ENCODE results near the gene EML5.

The EML5 gene

GRCh38 chr14:88660056-88660455, 132.7 kb downstream of the EML5 start:
- Histone ChIP-seq H3K4me2 (ENCODE audit: low read length) (no peak overlapping the region), H3K27me3 (ENCODE audit: control insufficient read depth, insufficient read depth, low read length) (no peaks in the 10 kb centered on the region), H3K79me2 (no peaks in the 10 kb centered on the region), H3K4me3 (ENCODE audit: low read depth, low read length) (no peak overlapping the region), H3K9me3 (ENCODE audit: control insufficient read depth, low read length) (no peaks in the 10 kb centered on the region), H3K36me3 (ENCODE audit: control insufficient read depth, insufficient read depth, low read length) (no peaks in the 10 kb centered on the region), H3K4me1 (no peaks in the 10 kb centered on the region), H2AFZ (no peak overlapping the region), H3K9ac (no peak overlapping the region), H3K27ac (no peak overlapping the region)
- no peak for TF ChIP-seq CTCF (IDR thresholded peaks at IDR 0.05)

- H3K4me1 ChIP-seq: no peaks in the 10 kb centered on the region
- H3K79me2 ChIP-seq: no peaks in the 10 kb centered on the region
- TF ChIP-seq CTCF (IDR thresholded peaks at IDR 0.05): no peak
- H3K27ac ChIP-seq: no peak overlapping the region
- H2AFZ ChIP-seq: no peak overlapping the region
- no peaks in the 10 kb centered on the region for H3K9me3 ChIP-seq (ENCODE audit: control insufficient read depth, low read length)
- no peaks in the 10 kb centered on the region for H3K27me3 ChIP-seq (ENCODE audit: control insufficient read depth, insufficient read depth, low read length)
- H3K36me3 ChIP-seq (ENCODE audit: control insufficient read depth, insufficient read depth, low read length): no peaks in the 10 kb centered on the region
- no peak overlapping the region for H3K9ac ChIP-seq
- no peak overlapping the region for H3K4me2 ChIP-seq (ENCODE audit: low read length)
- H3K4me3 ChIP-seq (ENCODE audit: low read depth, low read length): no peak overlapping the region
Measured at GRCh38 chr14:88639221-88639620, 153.5 kb downstream of the EML5 start.

GRCh38 chr14:88632512-88632911, 160.2 kb downstream of the EML5 start:
- no peaks in the 10 kb centered on the region for H3K4me1 ChIP-seq
- H3K36me3 ChIP-seq (ENCODE audit: control insufficient read depth, insufficient read depth, low read length): no peaks in the 10 kb centered on the region
- no peaks in the 10 kb centered on the region for H3K79me2 ChIP-seq
- H3K4me2 ChIP-seq (ENCODE audit: low read length): no peak overlapping the region
- no peak overlapping the region for H3K9ac ChIP-seq
- H3K27me3 ChIP-seq (ENCODE audit: control insufficient read depth, insufficient read depth, low read length): no peaks in the 10 kb centered on the region
- no peak overlapping the region for H3K27ac ChIP-seq
- TF ChIP-seq CTCF (IDR thresholded peaks at IDR 0.05): no peak
- H2AFZ ChIP-seq: no peak overlapping the region
- H3K9me3 ChIP-seq (ENCODE audit: control insufficient read depth, low read length): no peaks in the 10 kb centered on the region
- no peak overlapping the region for H3K4me3 ChIP-seq (ENCODE audit: low read depth, low read length)

- no peaks in the 10 kb centered on the region for H3K4me1 ChIP-seq
- no peak overlapping the region for H3K4me2 ChIP-seq (ENCODE audit: low read length)
- H2AFZ ChIP-seq: no peak overlapping the region
- no peaks in the 10 kb centered on the region for H3K36me3 ChIP-seq (ENCODE audit: control insufficient read depth, insufficient read depth, low read length)
- no peak overlapping the region for H3K27ac ChIP-seq
- no peaks in the 10 kb centered on the region for H3K27me3 ChIP-seq (ENCODE audit: control insufficient read depth, insufficient read depth, low read length)
- TF ChIP-seq CTCF (IDR thresholded peaks at IDR 0.05): no peak
- H3K79me2 ChIP-seq: no peaks in the 10 kb centered on the region
- no peaks in the 10 kb centered on the region for H3K9me3 ChIP-seq (ENCODE audit: control insufficient read depth, low read length)
- no peak overlapping the region for H3K9ac ChIP-seq
- H3K4me3 ChIP-seq (ENCODE audit: low read depth, low read length): no peak overlapping the region
Measured at GRCh38 chr14:88631091-88631490, 161.7 kb downstream of the EML5 start.

- Histone ChIP-seq H3K4me2 (ENCODE audit: low read length) (no peak overlapping the region), H3K9ac (no peak overlapping the region), H3K4me3 (ENCODE audit: low read depth, low read length) (no peak overlapping the region), H3K27ac (no peak overlapping the region), H2AFZ (no peak overlapping the region), H3K36me3 (ENCODE audit: control insufficient read depth, insufficient read depth, low read length) (no peaks in the 10 kb centered on the region), H3K27me3 (ENCODE audit: control insufficient read depth, insufficient read depth, low read length) (no peaks in the 10 kb centered on the region), H3K9me3 (ENCODE audit: control insufficient read depth, low read length) (no peaks in the 10 kb centered on the region), H3K4me1 (no peaks in the 10 kb centered on the region), H3K79me2 (no peaks in the 10 kb centered on the region)
- no peak for TF ChIP-seq CTCF (IDR thresholded peaks at IDR 0.05)
Measured at GRCh38 chr14:88630565-88630964, 162.2 kb downstream of the EML5 start.
